HG02798 (cell line): ENCODE measurements around the gene ZMYND8.
"Not testable (repeated sequence)": the region's sequence is repeated elsewhere in the genome, so short reads cannot be mapped to it uniquely, and the experiment has no call there.

Source experiments
- ATAC-seq: cut with Tn5 transposase; IDR thresholded peaks from one replicate; pipeline ENCODE4 v1.9.1; 2021; ENCODE audit warnings: mild to moderate bottlenecking; ENCODE audit not compliant: unreplicated experiment, poor library complexity

ZMYND8 gene

DNA sequence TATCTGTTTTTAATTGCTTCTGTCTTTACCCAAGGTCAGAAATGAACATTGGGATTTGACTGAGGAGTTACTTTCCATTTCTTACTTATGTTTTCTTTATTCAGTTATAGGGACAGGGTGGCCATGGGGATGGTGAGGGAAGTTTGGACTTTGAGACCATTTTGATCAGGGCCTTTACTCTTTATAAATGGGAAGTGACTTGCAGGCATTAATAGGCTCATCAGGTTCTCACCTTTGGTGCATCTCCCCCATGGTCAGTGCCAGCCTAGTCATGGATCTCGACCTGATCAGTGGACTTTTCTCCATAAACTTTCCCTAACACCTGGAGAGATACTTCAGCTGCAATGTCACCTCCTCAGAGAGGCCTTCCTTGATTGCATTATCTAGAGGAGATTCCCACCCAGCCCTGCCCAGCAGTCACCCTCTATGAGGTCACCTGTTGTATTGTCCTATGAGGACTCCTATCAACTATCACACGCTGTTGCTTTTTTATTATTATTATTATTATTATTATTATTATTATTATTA lies 16.8 kb upstream of the ZMYND8 start:
- no peak for ATAC-seq

DNA sequence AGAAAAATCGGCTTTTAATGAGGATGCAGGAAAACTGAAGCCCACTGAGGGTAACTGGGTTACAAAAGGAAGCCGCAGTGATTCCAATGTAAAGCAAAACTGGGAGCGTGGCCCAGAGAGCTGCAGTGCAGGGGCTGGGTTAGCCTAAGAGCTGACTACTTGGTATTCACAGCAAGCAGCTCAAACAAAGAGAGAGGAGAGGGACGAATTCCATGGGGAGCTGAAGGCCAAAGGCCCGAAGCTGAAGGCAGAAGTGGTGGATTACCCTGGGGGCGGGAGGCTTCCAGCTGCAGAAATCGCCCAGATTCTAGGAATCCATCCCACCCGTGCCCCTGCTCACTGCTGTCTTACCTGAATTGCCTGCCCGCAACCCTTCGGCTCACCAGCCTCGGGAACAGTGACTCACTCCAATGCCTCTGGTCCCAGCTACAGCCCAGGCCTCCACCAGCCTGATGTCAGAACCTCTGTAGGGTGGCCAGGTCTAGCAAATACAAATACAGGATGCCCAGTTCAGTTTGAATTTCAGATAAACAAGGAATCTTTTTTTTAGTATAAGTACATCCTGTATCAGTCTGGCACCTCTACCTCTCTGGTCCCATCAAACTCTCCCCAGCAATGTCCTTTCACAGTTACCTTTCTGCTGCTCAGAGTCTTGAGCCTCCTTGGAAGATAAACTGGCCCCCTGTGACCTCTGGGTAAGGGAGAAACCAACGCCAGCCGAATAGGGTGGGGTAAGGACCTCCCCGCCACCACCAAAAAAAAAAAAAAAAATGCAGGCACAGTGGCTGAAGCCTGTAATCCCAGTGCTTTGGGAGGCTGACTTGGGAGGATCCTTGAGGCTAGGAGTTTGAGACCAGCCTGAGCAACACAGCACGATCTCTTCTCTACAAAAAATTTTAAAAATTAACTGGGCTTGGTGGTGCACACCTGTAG lies 14.6 kb upstream of the ZMYND8 start:
- ATAC-seq = no peak

DNA sequence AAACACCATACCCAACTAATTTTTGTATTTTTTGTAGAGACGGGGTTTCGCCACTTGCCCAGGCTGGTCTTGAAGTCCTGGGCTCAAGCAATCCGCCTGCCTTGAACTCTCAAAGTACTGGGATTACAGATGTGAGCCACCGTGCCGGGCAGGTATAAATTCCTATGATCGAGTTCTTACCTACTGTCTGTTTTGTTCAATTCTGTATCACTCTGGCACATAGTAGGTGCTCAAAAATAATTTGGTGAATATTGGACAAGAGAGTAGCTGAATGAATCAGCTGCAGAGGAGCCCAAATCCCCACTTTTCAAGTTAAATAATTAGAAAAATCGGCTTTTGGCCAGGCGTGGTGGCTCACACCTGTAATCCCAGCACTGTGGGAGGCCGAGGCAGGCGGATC lies 13.7 kb upstream of the ZMYND8 start:
- ATAC-seq = no peak

DNA sequence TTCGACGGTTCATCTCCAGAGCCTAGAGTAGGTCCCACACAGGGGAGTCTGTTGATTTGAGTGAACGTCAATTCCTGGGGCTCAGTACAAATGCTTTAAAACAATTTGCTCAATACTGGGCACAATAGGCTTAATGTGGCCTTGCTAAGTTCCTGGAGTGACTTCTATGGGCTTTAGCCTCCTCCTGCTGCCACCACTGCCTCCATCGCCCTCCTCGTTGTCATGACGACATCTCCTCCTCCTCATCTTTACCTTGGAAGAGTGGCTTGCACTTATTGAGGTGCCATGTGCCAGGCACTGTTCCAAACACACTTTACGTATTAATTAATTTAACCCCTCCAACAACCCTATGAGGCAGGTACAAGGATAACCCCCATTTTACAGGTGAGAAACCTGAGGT lies 11.8 kb upstream of the ZMYND8 start:
- no peak for ATAC-seq

DNA sequence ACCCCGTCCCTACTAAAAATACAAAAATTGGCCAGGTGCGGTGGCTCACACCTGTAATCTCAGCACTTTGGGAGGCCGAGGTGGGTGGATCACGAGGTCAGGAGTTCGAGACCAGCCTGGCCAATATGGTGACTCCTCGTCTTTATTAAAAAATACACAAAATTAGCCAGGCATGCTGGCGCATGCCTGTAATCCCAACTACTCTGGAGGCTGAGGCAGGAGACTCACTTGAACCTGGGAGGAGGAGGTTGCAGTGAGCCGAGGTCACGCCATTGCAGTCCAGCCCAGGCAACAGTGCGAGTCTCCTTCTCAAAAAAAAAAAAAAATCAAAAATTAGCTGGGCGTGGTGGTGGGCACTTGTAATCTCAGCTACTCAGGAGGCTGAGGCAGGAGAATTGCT lies 9.8 kb upstream of the ZMYND8 start:
- ATAC-seq = not testable (repeated sequence)

DNA sequence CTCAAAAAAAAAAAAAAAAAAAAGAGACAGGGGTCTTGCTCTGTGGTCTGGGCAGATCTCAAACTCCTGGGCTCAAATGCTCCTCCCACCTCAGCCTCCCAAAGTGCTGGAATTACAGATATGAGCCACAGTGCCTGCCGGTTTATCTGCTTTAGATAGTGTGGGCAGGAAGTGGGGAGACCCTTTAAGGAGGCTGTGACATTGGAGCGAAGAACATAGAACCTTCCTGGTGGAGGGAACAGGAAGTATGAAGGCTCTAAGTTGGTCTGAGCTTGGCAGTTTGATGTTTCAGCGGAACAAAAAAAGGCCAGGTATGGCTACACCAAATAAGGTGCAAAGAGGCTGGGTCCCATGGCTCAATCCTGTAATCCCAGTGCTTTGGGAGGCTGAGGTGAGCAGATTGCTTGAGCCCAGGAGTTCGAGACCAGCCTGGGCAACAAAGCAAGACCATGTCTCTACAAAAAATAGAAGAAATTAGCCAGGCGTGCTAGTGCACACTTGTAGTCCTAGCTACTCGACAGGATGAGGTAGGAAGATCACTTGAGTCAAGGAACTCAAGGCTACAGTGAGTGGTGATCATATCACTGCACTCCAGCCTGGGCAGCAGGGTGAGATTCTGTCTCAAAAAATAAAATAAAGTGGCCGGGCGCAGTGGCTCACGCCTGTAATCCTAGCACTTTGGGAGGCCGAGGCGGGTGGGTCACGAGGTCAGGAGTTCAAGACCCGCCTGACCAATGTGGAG lies 8.7 kb upstream of the ZMYND8 start:
- no peak for ATAC-seq

DNA sequence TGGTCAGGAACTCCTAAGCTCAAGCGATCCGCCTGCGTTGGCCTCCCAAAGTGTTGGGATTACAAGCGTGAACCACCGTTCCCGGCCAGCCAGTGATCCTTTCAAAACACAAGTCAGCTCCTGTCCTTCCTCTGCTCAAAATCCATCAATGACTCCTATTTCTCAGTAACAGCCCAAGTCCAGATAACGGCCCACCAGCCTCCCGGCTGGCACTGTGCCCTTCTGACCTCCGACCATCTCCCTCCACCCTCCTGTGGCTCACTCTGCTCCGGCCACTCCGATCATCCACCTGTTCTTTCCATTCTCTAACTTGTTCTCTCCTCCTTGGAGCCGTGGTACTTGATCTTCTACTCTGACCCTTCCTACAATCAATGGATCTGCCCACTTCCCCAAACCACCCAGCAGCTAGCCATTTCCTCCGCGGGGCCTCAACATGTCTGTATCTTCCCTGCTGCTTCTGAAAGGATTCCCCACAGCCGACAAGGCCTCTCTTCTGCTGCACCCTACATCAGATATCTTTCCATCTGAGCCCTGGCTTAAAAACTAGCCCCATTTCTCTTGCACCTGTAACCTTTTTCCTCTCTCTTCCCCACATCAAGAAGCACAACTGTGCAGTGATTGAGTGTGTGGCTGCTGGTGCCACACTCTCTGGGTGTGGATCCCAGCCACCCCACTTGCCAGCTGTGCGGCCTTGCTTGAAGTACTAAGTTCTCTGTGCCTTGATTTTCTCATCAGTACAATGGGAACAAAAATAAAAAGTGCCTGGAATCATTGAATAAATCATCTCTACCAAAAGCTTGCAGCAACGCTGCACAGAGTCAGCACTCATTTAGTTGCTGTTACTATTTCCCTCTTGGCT lies 6.1 kb upstream of the ZMYND8 start:
- ATAC-seq = no peak

DNA sequence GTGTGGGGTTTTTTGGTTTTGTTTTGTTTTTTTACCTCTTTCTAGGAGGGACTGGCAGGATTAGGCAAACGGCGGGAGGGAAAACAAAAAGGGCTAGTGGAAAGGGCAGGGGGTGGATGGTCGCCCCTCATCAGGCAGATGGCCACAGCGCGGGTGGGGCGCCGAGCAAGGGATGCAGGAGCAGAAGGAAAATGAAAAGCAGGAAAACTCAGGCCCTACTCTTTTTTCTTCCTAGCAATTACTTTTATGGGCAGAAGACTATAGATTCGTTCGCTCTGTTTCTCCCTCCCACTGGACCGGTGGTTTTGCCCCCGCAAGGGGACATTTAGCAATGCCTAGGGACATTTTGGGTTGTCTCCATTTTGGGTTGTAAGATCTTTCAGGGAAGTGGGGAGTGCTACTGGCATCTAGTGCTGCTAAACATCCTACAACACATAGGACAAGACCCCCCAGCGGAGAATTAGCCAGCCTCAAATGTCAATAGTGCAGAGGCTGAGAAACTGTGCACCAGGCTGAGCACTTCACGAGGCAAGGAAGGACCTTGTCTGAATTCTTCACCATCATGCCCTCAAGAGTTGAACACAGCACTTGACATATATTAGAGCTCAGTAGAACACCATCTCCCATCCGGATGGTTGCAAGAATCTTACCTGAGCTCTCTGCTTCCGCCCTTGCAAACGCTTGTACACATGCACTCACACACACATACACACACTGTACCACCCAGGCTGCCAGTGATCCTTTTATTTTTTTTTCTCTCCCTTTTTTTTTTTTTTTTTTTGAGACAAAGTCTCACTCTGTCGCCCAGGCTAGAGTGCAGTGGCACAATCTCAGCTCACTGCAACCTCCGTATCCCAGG lies 4.8 kb upstream of the ZMYND8 start:
- no peak for ATAC-seq

DNA sequence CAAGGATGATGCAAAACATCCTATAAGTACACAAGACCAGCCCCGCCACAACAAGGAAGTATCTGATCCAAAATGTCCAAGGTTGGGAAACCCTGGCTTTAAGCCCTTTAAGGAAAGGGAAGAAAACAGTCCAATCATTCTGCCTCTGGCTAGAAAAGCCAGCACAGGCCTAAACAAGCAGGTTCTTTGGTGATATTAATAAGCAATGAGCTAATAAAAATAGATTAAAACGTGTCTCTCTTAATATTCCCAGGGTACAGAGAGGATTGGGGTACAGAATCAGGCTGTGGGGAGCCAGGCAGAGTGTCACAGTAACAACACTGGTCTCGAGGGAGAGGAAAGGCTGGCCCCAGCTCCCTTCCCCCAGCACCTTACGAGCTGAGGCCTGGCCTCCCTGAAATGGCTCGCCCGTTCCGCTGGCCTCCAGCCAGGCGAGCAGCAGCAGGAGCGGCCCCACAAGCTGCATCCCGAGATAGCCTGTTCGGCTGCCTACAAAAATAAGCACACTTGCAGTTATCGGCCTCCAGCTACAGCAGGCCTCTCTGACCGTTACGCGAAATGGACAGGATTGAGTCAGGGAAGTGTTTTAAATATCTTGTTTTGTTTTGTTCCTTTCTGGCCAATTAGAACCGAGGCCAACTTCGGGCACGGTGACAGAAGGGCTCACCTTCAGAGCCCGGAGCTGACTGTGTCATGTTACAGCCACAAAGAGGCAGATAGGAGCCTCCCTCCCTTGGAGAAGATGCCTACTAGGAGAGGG lies 4.0 kb upstream of the ZMYND8 start:
- ATAC-seq = no peak

DNA sequence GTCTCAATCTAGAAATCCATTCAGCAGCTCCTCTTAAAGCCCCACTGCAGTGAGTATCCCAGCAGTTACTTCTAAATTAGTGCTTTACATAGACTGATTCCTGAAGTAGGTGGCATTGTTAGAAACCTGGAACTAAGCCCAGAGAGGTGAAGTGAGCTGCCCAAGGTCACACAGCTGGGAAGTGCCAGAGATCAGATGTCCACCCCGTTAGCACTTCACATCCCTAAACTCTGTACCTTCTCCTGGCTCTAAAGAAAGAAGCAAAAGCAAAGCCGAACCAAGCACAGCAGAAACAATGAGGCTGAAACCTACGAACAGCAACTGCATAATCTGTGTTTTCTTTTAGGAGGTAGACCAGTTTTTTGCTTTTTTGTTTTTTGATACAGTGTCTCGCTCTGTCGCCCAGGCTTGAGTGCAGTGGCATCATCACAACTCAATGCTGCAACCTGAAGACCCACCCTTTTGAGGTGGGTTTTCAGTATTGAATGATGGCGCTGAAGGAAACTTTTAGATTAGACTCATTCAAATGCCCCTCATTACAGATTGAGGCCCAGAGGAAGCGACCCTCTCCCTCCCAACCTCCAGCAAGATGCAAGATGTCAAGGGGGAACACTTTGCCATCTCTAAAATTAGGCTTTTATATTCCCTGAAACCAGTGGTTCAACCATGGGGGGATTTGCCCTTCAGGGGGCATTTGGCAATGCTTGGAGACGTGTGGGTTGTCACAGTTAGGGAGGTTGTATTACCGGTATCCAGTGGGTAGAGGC lies 3.2 kb upstream of the ZMYND8 start:
- no peak for ATAC-seq

DNA sequence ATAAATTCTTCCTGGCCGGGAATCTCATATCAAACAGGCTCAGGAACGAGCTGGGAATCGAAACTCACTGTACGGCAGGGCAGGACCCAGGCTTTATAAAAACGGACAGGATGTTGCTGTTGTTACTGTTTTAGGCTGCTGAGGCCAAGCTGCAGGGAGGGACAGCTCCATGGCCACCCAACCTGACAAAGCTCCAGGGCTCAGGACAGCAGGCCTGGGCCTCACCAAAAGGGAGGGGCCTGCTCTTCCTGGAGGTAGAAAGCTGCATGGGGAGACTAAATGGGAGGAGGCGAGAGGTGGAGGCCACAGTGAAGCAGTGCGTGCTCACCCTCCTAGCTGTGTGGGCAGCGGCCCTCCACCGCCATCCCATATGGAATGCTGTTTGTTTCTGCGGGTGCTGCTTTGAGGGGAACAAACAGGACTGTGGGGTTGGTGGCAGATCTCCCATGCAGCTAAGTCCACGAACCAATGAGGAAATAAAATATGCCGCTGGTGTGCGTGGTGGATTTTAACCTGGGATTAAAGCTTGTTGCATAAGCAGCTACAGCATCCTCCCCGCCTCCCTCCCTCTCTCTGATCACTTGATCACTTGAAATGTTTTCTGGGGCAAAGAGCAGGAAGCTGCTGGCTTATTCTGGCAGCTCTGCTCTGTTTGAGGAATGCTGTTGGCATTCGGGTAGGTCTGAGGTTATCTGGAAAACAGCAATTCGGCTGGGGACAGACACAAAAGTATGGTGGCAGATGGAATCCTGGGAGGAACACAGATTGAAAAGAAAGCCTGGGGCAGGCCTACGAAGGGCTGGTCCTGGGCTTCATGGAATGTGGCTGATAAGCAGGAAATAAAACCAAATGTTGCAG lies 2.4 kb upstream of the ZMYND8 start:
- no peak for ATAC-seq

DNA sequence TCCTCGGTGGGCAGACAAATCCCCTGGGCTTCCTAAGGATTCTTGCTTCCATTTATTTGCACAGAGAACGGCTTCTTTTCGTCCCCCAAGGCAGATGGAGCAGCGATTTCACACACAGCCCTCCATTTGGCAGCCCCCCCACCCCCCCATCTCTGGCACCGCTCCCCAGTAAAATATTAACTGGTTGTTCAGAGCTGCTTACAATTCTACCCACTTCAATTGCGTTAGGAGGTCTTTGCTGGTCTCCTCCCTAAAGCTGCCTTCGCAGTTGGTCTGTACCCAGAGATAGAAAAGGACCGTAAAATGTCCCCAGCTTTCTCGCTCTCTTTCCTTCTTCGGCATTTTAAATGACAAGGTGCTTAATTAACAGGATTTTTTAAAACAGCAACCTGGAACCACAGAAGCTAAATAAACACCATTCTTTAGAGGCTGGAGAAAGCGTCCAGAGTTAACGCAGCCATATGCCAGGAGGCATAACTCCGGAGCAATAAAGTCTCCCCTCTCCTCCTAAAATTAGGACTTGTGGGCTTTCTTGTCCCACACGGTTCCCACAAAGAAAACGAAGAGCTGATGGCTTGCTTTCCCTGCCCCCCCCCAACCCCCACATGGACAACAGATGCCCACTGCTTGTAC lies 1.7 kb upstream of the ZMYND8 start:
- ATAC-seq = no peak

DNA sequence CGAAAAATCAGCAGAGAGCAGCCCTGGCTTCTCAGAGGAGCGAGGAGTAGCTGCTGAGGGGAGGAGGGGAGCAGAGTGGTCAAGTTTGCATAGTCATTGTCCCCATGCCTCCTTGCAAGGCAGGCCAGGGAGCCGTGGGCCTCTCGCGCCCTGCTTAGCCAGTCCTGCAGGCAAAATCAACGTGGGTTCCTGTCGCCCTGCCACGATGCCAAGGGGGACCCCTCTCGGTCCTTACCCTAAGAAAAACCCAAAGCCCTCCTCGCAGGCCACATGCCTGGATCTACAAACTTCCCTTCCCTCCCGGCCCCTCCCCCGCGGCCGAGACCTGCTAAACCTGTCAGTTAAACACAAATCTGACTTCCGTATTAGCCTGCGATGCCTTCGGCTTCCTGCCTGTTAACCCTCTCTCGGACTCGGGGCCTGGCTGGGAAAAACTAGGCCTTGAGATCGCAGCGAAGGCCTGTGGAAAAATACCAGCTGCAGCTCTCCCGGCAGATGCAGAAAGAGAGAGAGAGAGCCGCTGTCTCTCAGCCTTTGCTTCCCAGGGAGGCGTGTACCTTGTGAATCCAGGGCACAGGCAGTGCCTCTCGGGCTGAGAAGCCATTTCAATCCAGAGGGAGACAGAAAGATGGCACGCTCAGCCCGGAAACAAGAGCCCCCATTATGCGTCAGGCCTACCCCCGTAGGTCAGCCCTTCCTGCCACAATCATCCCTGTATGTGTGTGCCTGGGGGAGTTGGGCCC lies 968 bp upstream of the ZMYND8 start:
- ATAC-seq = peak; percentile 44

DNA sequence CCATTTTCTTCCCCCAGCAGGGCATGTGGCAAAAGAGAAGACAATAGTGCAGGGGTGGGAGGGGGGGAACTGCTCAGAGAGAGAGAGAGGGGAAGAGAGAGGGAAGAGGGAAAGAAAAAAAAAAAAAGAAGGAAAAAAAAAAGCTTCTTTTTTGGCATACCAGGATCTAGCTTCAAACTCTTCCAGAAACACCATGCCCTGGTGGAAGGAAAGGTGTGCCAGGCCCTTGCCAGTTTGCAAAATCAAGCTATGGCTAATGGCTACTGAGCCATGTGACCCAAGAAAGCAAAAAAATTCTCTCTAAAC lies 326 bp downstream of the ZMYND8 start:
- no peak for ATAC-seq

DNA sequence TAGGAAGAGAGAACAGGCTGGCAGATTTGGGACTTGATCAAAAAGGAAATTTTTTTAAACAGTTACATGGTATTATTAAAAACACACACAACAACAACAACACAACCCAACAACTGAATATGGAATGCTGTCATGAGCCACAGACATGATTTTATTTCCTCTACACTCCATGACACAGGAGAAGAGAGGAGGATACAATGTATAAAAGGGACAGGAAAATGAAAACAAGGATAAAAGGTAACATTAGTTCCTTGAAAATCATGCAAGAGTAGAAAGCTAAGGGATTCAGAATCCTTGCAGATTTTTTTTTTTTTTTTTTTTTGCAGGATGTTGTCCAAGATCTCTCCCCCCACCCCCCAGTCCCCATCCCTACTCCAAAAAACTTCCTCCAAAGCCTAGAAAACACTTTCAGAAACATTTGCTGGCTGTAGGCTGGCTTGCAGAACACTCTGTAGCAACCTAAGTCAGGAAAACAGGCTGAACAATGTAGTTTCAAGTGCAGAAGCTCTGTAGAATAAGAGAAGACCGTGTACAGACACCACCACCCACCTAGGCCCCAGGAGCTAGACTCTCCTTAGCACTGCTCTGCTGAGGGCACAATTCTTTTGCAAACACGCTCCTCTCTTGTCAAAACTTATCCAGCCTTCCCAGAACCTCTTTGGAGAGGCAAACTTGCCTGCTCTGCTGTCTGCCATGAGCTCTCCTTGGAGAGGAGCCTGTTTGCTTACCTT lies 845 bp downstream of the ZMYND8 start:
- no peak for ATAC-seq
